ENCODE data around the gene THSD4. TPM values are rescaled to one million over a fixed set of nuclear protein-coding genes. Genes with fewer than 3 reads are reported as not detected.

THSD4 gene
- total RNA-seq, 1 experiment from 2014 or later = 65.4 TPM

DNA sequence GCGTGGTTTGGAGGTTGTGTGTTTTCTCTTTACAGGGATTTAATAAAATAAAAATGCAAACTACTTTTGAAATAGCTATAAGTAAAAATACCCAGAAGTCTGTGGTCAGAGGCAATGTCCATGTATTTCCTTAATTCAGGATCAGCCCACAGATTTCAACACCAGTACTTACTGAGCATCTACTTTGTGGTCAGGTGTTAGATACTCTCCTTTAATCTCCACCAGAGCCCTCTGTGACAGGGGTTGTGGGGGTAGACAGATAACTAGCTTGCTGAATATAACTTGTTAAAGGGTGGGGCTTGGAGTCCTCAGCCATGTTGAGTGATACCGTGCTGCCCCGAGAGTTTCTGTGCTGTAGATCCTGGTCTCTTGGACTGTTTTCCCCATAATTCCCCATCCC lies 451.0 kb downstream of the THSD4 start:
- in situ Hi-C loops (cut with HindIII; ENCODE audit: low pct_unique_long_range_greater_than_20kb, low sequenced_read_pairs) = no loop called here
- intact Hi-C loops (cut with micrococcal nuclease; ENCODE audit: unreplicated experiment) = no loop called here
- no peaks in the 10 kb centered on the region for H3K27me3 ChIP-seq (ENCODE audit: control insufficient read depth, insufficient read depth, low read length)
- no TSS peak for BruUV-seq (replicated peaks)
- no peaks in the 10 kb centered on the region for H3K36me3 ChIP-seq (ENCODE audit: control insufficient read depth, insufficient read depth, low read length)
- ChIA-PET CTCF (no interaction called here), POLR2A (no interaction called here)
- H3K4me1 ChIP-seq (ENCODE audit: control insufficient read depth, insufficient read depth, low read length) = no peaks in the 10 kb centered on the region
- TF ChIP-seq POLR2AphosphoS5 (IDR thresholded peaks at IDR 0.05; ENCODE audit: low read depth, low read length) (no peak), SIN3A (IDR thresholded peaks at IDR 0.05; ENCODE audit: borderline replicate concordance, insufficient read depth, low read depth, low read length) (no peak), TCF7L2 (IDR thresholded peaks at IDR 0.05; ENCODE audit: low read depth, low read length) (no peak)
- TF ChIP-seq, protein P1, sequence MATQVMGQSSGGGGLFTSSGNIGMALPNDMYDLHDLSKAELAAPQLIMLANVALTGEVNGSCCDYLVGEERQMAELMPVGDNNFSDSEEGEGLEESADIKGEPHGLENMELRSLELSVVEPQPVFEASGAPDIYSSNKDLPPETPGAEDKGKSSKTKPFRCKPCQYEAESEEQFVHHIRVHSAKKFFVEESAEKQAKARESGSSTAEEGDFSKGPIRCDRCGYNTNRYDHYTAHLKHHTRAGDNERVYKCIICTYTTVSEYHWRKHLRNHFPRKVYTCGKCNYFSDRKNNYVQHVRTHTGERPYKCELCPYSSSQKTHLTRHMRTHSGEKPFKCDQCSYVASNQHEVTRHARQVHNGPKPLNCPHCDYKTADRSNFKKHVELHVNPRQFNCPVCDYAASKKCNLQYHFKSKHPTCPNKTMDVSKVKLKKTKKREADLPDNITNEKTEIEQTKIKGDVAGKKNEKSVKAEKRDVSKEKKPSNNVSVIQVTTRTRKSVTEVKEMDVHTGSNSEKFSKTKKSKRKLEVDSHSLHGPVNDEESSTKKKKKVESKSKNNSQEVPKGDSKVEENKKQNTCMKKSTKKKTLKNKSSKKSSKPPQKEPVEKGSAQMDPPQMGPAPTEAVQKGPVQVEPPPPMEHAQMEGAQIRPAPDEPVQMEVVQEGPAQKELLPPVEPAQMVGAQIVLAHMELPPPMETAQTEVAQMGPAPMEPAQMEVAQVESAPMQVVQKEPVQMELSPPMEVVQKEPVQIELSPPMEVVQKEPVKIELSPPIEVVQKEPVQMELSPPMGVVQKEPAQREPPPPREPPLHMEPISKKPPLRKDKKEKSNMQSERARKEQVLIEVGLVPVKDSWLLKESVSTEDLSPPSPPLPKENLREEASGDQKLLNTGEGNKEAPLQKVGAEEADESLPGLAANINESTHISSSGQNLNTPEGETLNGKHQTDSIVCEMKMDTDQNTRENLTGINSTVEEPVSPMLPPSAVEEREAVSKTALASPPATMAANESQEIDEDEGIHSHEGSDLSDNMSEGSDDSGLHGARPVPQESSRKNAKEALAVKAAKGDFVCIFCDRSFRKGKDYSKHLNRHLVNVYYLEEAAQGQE (IDR thresholded peaks at IDR 0.05; ENCODE audit: insufficient read depth in 1 of 2, low read depth in 2 of 2, low read length in 1 of 2) = no peak
- TF ChIP-seq, protein P2, sequence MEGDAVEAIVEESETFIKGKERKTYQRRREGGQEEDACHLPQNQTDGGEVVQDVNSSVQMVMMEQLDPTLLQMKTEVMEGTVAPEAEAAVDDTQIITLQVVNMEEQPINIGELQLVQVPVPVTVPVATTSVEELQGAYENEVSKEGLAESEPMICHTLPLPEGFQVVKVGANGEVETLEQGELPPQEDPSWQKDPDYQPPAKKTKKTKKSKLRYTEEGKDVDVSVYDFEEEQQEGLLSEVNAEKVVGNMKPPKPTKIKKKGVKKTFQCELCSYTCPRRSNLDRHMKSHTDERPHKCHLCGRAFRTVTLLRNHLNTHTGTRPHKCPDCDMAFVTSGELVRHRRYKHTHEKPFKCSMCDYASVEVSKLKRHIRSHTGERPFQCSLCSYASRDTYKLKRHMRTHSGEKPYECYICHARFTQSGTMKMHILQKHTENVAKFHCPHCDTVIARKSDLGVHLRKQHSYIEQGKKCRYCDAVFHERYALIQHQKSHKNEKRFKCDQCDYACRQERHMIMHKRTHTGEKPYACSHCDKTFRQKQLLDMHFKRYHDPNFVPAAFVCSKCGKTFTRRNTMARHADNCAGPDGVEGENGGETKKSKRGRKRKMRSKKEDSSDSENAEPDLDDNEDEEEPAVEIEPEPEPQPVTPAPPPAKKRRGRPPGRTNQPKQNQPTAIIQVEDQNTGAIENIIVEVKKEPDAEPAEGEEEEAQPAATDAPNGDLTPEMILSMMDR (IDR thresholded peaks at IDR 0.05) = no peak
- DNase-seq (ENCODE audit: low read depth, low spot score) = no peak
- no peaks in the 10 kb centered on the region for H3K9me3 ChIP-seq (ENCODE audit: control insufficient read depth, insufficient read depth, low read depth, low read length)
- ATAC-seq = no peak
- no peak overlapping the region for H3K27ac ChIP-seq (ENCODE audit: low read length)
- no peak overlapping the region for H3K4me3 ChIP-seq (ENCODE audit: low read depth in 2 of 2, low read length in 2 of 2)

DNA sequence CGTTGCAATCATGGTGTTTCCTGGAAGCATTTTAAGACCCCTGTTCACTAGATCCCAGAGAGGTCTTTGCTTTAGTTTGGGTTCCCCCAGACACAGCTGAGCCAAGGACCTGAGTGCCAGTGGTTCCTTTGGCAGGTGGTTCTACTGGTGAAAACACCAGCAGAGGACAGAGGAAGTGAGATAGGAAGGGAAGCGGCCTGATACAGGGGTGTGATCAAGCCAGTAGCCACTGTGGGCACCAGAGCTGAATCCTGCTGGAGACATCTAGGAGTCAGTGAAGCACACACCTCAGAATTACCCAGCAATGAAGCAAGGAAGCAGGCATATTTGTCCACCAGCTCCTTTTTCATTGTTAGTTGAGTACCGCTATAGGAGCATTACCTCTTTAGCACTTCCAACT lies 451.9 kb downstream of the THSD4 start:
- intact Hi-C loops (cut with micrococcal nuclease; ENCODE audit: unreplicated experiment) (no loop called here), in situ Hi-C loops (cut with HindIII; ENCODE audit: low pct_unique_long_range_greater_than_20kb, low sequenced_read_pairs) (no loop called here)
- Histone ChIP-seq H3K4me3 (ENCODE audit: low read depth in 2 of 2, low read length in 2 of 2) (no peak overlapping the region), H3K27me3 (ENCODE audit: control insufficient read depth, insufficient read depth, low read length) (no peaks in the 10 kb centered on the region), H3K4me1 (ENCODE audit: control insufficient read depth, insufficient read depth, low read length) (no peaks in the 10 kb centered on the region), H3K9me3 (ENCODE audit: control insufficient read depth, insufficient read depth, low read depth, low read length) (no peaks in the 10 kb centered on the region), H3K36me3 (ENCODE audit: control insufficient read depth, insufficient read depth, low read length) (no peaks in the 10 kb centered on the region), H3K27ac (ENCODE audit: low read length) (no peak overlapping the region)
- TF ChIP-seq SIN3A (IDR thresholded peaks at IDR 0.05; ENCODE audit: borderline replicate concordance, insufficient read depth, low read depth, low read length) = no peak
- TF ChIP-seq, protein P1 (IDR thresholded peaks at IDR 0.05; ENCODE audit: insufficient read depth in 1 of 2, low read depth in 2 of 2, low read length in 1 of 2) = no peak
- TF ChIP-seq, protein P2 (IDR thresholded peaks at IDR 0.05) = no peak
- no peak for TF ChIP-seq POLR2AphosphoS5 (IDR thresholded peaks at IDR 0.05; ENCODE audit: low read depth, low read length)
- no peak for TF ChIP-seq TCF7L2 (IDR thresholded peaks at IDR 0.05; ENCODE audit: low read depth, low read length)
- CTCF ChIA-PET = interaction anchor here (0.6 kb wide), 1 partner anchor 97 kb away, joined by 3 read pairs; no protein-coding TSS in a partner anchor
- ATAC-seq = no peak
- no TSS peak for BruUV-seq (replicated peaks)
- POLR2A ChIA-PET = interaction anchor here (0.7 kb wide), 1 partner anchor 459 kb away, joined by 10 read pairs; no protein-coding TSS in a partner anchor
- DNase-seq (ENCODE audit: low read depth, low spot score) = no peak
